ENCODE results near the gene RAB11B.

- TF ChIP-seq CTCF (IDR thresholded peaks at IDR 0.05) = no peak
- TF ChIP-seq POLR2A (IDR thresholded peaks at IDR 0.05) = no peak
- TF ChIP-seq EP300 (IDR thresholded peaks at IDR 0.05) = no peak
These were observed 39.7 kb downstream of the RAB11B start for GRCh38 chr19:8429826-8430225.

Measured in ovary (tissue), 3 donors.